Body of pancreas (tissue), 4 donors: Measurements from ENCODE around the gene PRKRIP1. TPM values are rescaled to one million over a fixed set of nuclear protein-coding genes. Genes with fewer than 3 reads are reported as not detected.
"Not testable (repeated sequence)": the region's sequence is repeated elsewhere in the genome, so short reads cannot be mapped to it uniquely, and the experiment has no call there.

Experiments used
- ATAC-seq: fragments of 150-250 bp; one replicate; pipeline ENCODE4 v1.9.1; 2016
- DNase-seq, 4 donors: peaks; one replicate each; pipeline ENCODE4 v3.0.0-alpha.2; 2019
- H3K27ac ChIP-seq, 4 donors: fragments of 200-600 bp; sonication (generic); 1 replicate in 3 of 4; 2 replicates in 1 of 4; pipeline versions ENCODE4 v1.5.1 to v1.6.1; 2016 to 2019; ENCODE audit warnings: mild to moderate bottlenecking in 1 of 4, mixed read lengths in 1 of 4, moderate library complexity in 1 of 4
- H3K27me3 ChIP-seq, 2 donors: fragments of 200-600 bp; sonication (generic); one replicate each; pipeline ENCODE4 v1.6.0; 2016; ENCODE audit warnings: mild to moderate bottlenecking in 1 of 2
- H3K36me3 ChIP-seq, 2 donors: fragments of 200-600 bp; sonication (generic); replicated peaks in 1 of 2; 2 replicates each; pipeline ENCODE4 v1.5.1; 2016; ENCODE audit warnings: low read depth in 2 of 2; ENCODE audit not compliant: insufficient read depth in 1 of 2
- H3K4me1 ChIP-seq: fragments of 200-600 bp; sonication (generic); one replicate; pipeline ENCODE4 v1.6.0; 2016
- H3K4me3 ChIP-seq, 2 donors: fragments of 200-600 bp; sonication (generic); 1 replicate in 1 of 2; 2 replicates in 1 of 2; pipeline ENCODE4 v1.5.1; 2016 to 2019
- H3K9me3 ChIP-seq, 3 donors: fragments of 200-600 bp; sonication (generic); 1 replicate in 2 of 3; 2 replicates in 1 of 3; pipeline ENCODE4 v1.5.1; 2016
- POLR2A ChIP-seq, 3 donors: fragments of 450-650 bp; IDR thresholded peaks; one replicate each; pipeline ENCODE4 v1.6.1; 2016; ENCODE audit warnings: antibody characterized with exemption in 3 of 3, mild to moderate bottlenecking in 2 of 3
- WGBS, 2 donors: methylation state at CpG; one replicate each; pipeline ENCODE4 v1.1.5; 2017; 5-methylcytosine and 5-hydroxymethylcytosine counted together
- intact Hi-C: fragments of 100-400 bp; cut with DNase I; formaldehyde crosslinking; loops from one replicate; pipeline ENCODE4 v1.15.1; 2023
- total RNA-seq, 2 donors: library from RNA; depleted of rRNA; stranded (reverse); fragments of >200 nt; gene quantifications; one replicate each; pipeline ENCODE4 v1.1.0, GENCODE V29; 2016
- TF ChIP-seq, protein P1 (sequence below), 7 experiments: fragments of 450-650 bp in 4 of 7; fragments of 200-600 bp in 3 of 7; sonication (generic) in 3 of 7; IDR thresholded peaks; one replicate each; pipeline ENCODE4 v1.5.1; 2016 to 2019; ENCODE audit warnings: antibody characterized with exemption in 7 of 7

PRKRIP1 gene
- total RNA-seq, 2 donors from 2014 or later, result 25.2 to 40.2 TPM

DNA sequence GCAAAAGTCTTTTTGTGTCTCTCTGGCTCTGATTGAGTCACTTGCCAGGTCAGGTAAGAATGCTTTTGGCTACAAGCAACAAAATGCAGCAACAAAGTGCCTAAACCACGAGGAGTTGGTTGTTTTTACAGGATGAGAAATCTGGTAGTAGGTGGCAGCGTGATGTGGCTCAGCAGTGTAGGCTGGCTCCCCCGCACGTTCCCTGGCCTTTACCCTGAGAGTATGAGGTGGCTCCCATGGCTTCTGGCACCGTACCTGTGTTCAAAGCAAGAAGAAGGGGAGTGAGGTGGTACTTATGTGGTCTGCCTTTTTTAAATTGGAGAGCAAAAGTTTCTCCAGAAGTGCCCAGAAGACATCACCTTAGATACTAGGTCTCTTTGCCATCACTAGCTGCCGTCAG lies 11.7 kb downstream of the PRKRIP1 start:
- WGBS, 2 donors, result 92% methylated on average over 6 of the region's 6 CpGs
- Histone ChIP-seq H3K27ac (no peak overlapping the region), H3K36me3 (peaks cover 4 to 6% of the 10 kb centered on the region in 2 donors)

DNA sequence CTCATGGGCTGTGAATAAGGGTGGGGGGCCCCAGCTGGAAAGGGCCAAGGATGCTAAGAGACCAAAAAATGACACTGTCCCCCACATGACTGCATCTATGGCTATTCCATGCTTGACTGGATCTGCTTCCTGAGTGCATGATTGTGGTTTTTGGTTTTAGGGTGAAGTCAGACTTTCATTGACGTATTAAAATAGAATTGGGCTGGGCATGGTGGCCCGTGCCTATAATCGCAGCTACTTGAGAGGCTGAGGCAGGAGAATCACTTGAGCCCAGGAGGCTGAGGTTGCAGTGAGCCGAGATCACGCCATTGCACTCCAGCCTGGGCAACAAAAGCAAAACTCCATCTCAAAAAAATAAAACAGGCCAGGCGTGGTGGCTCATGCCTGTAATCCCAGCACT lies 12.4 kb downstream of the PRKRIP1 start:
- H3K4me1 ChIP-seq, H3K36me3 ChIP-seq, intact Hi-C loops, H3K27ac ChIP-seq, H3K9me3 ChIP-seq, DNase-seq, H3K4me3 ChIP-seq, ATAC-seq, H3K27me3 ChIP-seq: not testable (repeated sequence)
- WGBS, 2 donors, result 91 to 94% methylated on average over 6 of the region's 6 CpGs

More for the DNA sequence above, 11.7 kb downstream of the PRKRIP1 start:
- DNase-seq, result no peak
- Histone ChIP-seq H3K4me3 (no peak overlapping the region), H3K4me1 (no peaks in the 10 kb centered on the region), H3K9me3 (no peaks in the 10 kb centered on the region), H3K27me3 (no peaks in the 10 kb centered on the region)
- TF ChIP-seq, protein P1, sequence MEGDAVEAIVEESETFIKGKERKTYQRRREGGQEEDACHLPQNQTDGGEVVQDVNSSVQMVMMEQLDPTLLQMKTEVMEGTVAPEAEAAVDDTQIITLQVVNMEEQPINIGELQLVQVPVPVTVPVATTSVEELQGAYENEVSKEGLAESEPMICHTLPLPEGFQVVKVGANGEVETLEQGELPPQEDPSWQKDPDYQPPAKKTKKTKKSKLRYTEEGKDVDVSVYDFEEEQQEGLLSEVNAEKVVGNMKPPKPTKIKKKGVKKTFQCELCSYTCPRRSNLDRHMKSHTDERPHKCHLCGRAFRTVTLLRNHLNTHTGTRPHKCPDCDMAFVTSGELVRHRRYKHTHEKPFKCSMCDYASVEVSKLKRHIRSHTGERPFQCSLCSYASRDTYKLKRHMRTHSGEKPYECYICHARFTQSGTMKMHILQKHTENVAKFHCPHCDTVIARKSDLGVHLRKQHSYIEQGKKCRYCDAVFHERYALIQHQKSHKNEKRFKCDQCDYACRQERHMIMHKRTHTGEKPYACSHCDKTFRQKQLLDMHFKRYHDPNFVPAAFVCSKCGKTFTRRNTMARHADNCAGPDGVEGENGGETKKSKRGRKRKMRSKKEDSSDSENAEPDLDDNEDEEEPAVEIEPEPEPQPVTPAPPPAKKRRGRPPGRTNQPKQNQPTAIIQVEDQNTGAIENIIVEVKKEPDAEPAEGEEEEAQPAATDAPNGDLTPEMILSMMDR (IDR thresholded peaks at IDR 0.05), result no peak
- TF ChIP-seq POLR2A (IDR thresholded peaks at IDR 0.05), result no peak
- no peak for ATAC-seq
- intact Hi-C loops, result no loop called here

DNA sequence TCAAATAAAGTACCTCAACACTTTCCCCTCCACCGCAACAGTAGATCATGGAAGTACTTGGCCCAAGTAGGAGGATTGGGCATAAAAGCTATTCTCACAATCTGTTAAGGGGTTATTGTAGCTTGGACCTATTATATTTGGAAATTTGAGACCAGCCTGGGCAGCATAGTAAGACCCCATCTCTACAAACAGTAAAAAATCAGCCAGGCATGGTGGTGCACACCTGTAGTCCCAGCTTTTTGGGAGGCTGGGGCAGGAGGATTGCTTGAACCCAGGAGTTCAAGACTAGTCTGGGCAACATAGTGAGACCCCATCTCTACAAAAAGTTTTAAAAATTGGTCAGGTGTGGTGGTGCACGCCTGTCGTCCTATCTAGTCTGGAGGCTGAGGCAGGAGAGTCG lies 13.2 kb downstream of the PRKRIP1 start:
- Histone ChIP-seq H3K9me3 (no peaks in the 10 kb centered on the region), H3K36me3 (peaks cover 4 to 8% of the 10 kb centered on the region in 2 donors), H3K4me3 (no peak overlapping the region), H3K27me3 (no peaks in the 10 kb centered on the region), H3K4me1 (no peaks in the 10 kb centered on the region), H3K27ac (no peak overlapping the region)
- 96% methylated on average over 4 of the region's 4 CpGs for WGBS, 2 donors
- DNase-seq (no peak), ATAC-seq (no peak)
- TF ChIP-seq, protein P1 (IDR thresholded peaks at IDR 0.05), result no peak
- TF ChIP-seq POLR2A (IDR thresholded peaks at IDR 0.05), result no peak
- intact Hi-C loops, result no loop called here

DNA sequence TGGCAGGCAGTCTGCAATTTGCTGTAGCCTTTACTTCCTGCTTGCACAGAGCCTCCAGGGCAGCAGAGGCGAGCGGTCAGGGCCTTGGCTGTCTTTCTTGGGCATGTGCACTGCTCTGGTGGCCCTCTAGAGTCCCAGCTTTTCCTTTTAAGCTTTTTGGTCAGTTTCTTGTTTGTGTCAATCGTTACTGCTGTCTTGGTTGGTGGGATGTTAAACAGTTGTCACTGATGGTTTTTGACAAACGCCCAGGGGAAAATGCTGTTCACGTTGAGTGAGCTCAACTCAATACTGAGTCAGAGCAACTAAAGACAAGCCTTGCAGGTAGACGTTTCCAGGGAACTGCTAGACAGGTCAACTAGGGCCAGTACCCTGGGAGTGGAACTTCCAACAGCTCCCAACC lies 14.0 kb downstream of the PRKRIP1 start:
- no peak overlapping the region for H3K4me3 ChIP-seq

DNA sequence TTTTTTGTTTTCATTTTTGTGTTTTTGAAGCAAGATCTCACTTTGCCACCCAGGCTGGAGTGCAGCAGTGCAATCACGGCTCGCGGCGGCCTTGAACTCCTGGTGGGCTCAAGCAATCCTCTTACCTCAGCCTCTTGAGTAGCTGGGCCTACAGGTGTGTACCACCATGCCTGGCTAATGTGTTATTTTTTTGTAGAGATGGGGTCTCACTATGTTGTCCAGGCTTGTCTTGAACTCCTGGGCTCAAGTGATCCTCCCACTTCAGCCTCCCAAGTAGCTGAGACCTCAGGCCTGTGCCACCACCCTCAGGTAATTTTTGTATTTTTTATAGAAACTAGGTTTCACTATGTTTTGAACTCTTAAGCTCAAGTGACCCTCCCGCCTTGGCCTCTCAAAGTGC lies 14.8 kb downstream of the PRKRIP1 start:
- intact Hi-C loops, result no loop called here
- H3K36me3 ChIP-seq, result peaks cover 0 to 8% of the 10 kb centered on the region in 2 donors
- TF ChIP-seq POLR2A (IDR thresholded peaks at IDR 0.05), result no peak
- TF ChIP-seq, protein P1 (IDR thresholded peaks at IDR 0.05), result no peak
- no peak for ATAC-seq
- WGBS, 2 donors, result 98 to 100% methylated on average over 5 of the region's 5 CpGs
- no peaks in the 10 kb centered on the region for H3K27me3 ChIP-seq
- H3K9me3 ChIP-seq, result no peaks in the 10 kb centered on the region
- H3K4me1 ChIP-seq, result no peaks in the 10 kb centered on the region
- no peak overlapping the region for H3K4me3 ChIP-seq
- no peak for DNase-seq
- H3K27ac ChIP-seq, result no peak overlapping the region

More for the DNA sequence above, 14.0 kb downstream of the PRKRIP1 start:
- WGBS, 2 donors, result 76 to 83% methylated on average over 6 of the region's 6 CpGs
- intact Hi-C loops, result no loop called here
- Histone ChIP-seq H3K27me3 (no peaks in the 10 kb centered on the region), H3K9me3 (no peaks in the 10 kb centered on the region), H3K4me1 (no peaks in the 10 kb centered on the region), H3K27ac (no peak overlapping the region), H3K36me3 (peaks cover 2 to 8% of the 10 kb centered on the region in 2 donors)
- ATAC-seq (no peak), DNase-seq (no peak)
- TF ChIP-seq, protein P1 (IDR thresholded peaks at IDR 0.05), result no peak
- no peak for TF ChIP-seq POLR2A (IDR thresholded peaks at IDR 0.05)
